ENCODE data around the gene WNT7A. TPM values are rescaled to one million over a fixed set of nuclear protein-coding genes. Genes with fewer than 3 reads are reported as not detected.

The WNT7A gene
- polyA plus RNA-seq, 1 of the 3 experiments (the other 2 are of a cell fraction) = not detected

- no peak for TF ChIP-seq IRF3 (IDR thresholded peaks at IDR 0.05; ENCODE audit: low read depth, low read length)
- TF ChIP-seq JUND (IDR thresholded peaks at IDR 0.05) = no peak
- no peak for TF ChIP-seq FOXJ3 (CRISPR knock-in tag; IDR thresholded peaks at IDR 0.05)
- TF ChIP-seq SMC3 (IDR thresholded peaks at IDR 0.05; ENCODE audit: low read depth, low read length) = no peak
- no peak for TF ChIP-seq MEF2A (IDR thresholded peaks at IDR 0.05; ENCODE audit: borderline replicate concordance, low read depth)
- no peak for TF ChIP-seq USF2 (IDR thresholded peaks at IDR 0.05; ENCODE audit: borderline replicate concordance, low read depth, low read length)
- TF ChIP-seq TAF1 (IDR thresholded peaks at IDR 0.05; ENCODE audit: borderline replicate concordance, low read depth, low read length) = no peak
- no peak for TF ChIP-seq NFIC (IDR thresholded peaks at IDR 0.05; ENCODE audit: borderline replicate concordance)
- TF ChIP-seq TEAD4 (IDR thresholded peaks at IDR 0.05; ENCODE audit: borderline replicate concordance, insufficient read depth) = no peak
- no peak for TF ChIP-seq FOSL2 (IDR thresholded peaks at IDR 0.05; ENCODE audit: borderline replicate concordance, low read depth)
- TF ChIP-seq GATA2 (CRISPR knock-in tag; IDR thresholded peaks at IDR 0.05) = no peak
- no peaks in the 10 kb centered on the region for H3K36me3 ChIP-seq (replicated peaks in 1 of 2; ENCODE audit: control insufficient read depth in 1 of 2, insufficient read depth in 2 of 2, low read length in 1 of 2)
- H3K4me3 ChIP-seq (ENCODE audit: low read depth in 2 of 2, low read length in 1 of 2) = no peak overlapping the region
- no peak overlapping the region for H2AFZ ChIP-seq (ENCODE audit: low read depth)
- no peaks in the 10 kb centered on the region for H3K79me2 ChIP-seq (ENCODE audit: insufficient read depth)
- WGBS (ENCODE audit: low lambda C conversion rate) = 23% methylated on average over 5 of the region's 5 CpGs
- no peaks in the 10 kb centered on the region for H3K9me3 ChIP-seq
- CTCF ChIA-PET = interaction anchor here (0.9 to 2.0 kb wide), 4 partner anchors 9 to 189 kb away, joined by 3 to 4 read pairs (median 4); no protein-coding TSS in a partner anchor
- no peak for DNase-seq
- POLR2A ChIA-PET = no interaction called here
- H3K27me3 ChIP-seq (ENCODE audit: insufficient read depth) = no peaks in the 10 kb centered on the region
- H4K20me1 ChIP-seq (ENCODE audit: insufficient read depth) = no peaks in the 10 kb centered on the region
- H3K4me2 ChIP-seq = no peak overlapping the region
- H3K9me2 ChIP-seq = no peaks in the 10 kb centered on the region
- no peaks in the 10 kb centered on the region for H3F3A ChIP-seq (replicated peaks; ENCODE audit: insufficient read depth)
- H3K27ac ChIP-seq (ENCODE audit: low read depth in 2 of 2, low read length in 1 of 2) = no peak overlapping the region
- H3K9ac ChIP-seq = no peak overlapping the region
- H3K4me1 ChIP-seq (ENCODE audit: control insufficient read depth in 1 of 2, insufficient read depth in 2 of 2, low read depth in 1 of 2, low read length in 1 of 2) = no peaks in the 10 kb centered on the region; a peak in 1 of 4 replicates
Measured at GRCh38 chr3:13839726-13840340, 40.0 kb downstream of the WNT7A start.

GRCh38 chr3:13839253-13839652, 40.6 kb downstream of the WNT7A start:
- Histone ChIP-seq H3K4me3 (ENCODE audit: low read depth in 2 of 2, low read length in 1 of 2) (no peak overlapping the region), H3K9me2 (no peaks in the 10 kb centered on the region), H3K36me3 (replicated peaks in 1 of 2; ENCODE audit: control insufficient read depth in 1 of 2, insufficient read depth in 2 of 2, low read length in 1 of 2) (no peaks in the 10 kb centered on the region), H3F3A (replicated peaks; ENCODE audit: insufficient read depth) (no peaks in the 10 kb centered on the region), H3K27me3 (ENCODE audit: insufficient read depth) (no peaks in the 10 kb centered on the region), H4K20me1 (ENCODE audit: insufficient read depth) (no peaks in the 10 kb centered on the region), H3K4me1 (ENCODE audit: control insufficient read depth in 1 of 2, insufficient read depth in 2 of 2, low read depth in 1 of 2, low read length in 1 of 2) (no peaks in the 10 kb centered on the region; a peak in 1 of 4 replicates), H2AFZ (ENCODE audit: low read depth) (no peak overlapping the region), H3K9me3 (no peaks in the 10 kb centered on the region), H3K79me2 (ENCODE audit: insufficient read depth) (no peaks in the 10 kb centered on the region), H3K9ac (no peak overlapping the region), H3K4me2 (no peak overlapping the region), H3K27ac (ENCODE audit: low read depth in 2 of 2, low read length in 1 of 2) (no peak overlapping the region)
- POLR2A ChIA-PET = no interaction called here
- WGBS (ENCODE audit: low lambda C conversion rate) = 34% methylated on average over 4 of the region's 4 CpGs
- no peak for DNase-seq
- TF ChIP-seq NFIC (IDR thresholded peaks at IDR 0.05; ENCODE audit: borderline replicate concordance) = no peak
- TF ChIP-seq EZH2phosphoT487 (IDR thresholded peaks at IDR 0.05; ENCODE audit: borderline replicate concordance, low read depth) = no peak
- no peak for TF ChIP-seq JUND (IDR thresholded peaks at IDR 0.05)
- no peak for TF ChIP-seq FOXM1 (IDR thresholded peaks at IDR 0.05; ENCODE audit: low read depth)
- no peak for TF ChIP-seq RXRA (IDR thresholded peaks at IDR 0.05; ENCODE audit: borderline replicate concordance, low read depth)
- no peak for TF ChIP-seq GABPA (IDR thresholded peaks at IDR 0.05; ENCODE audit: low read depth)
- TF ChIP-seq USF1 (IDR thresholded peaks at IDR 0.05; ENCODE audit: borderline replicate concordance, low read depth) = no peak
- no peak for TF ChIP-seq SMC3 (IDR thresholded peaks at IDR 0.05; ENCODE audit: low read depth, low read length)
- TF ChIP-seq ZBTB33 (IDR thresholded peaks at IDR 0.05; ENCODE audit: borderline replicate concordance, low read depth) = no peak
- no peak for TF ChIP-seq GATA2 (CRISPR knock-in tag; IDR thresholded peaks at IDR 0.05)
- TF ChIP-seq MEF2A (IDR thresholded peaks at IDR 0.05; ENCODE audit: borderline replicate concordance, low read depth) = no peak
- CTCF ChIA-PET = interaction anchor here (1.6 to 2.0 kb wide), 2 partner anchors 41 to 189 kb away, joined by 4 to 7 read pairs; partner anchors contain the start of gene WNT7A

Measured in SK-N-SH (cell line).